ENCODE measurements around the gene TUBA1C. TPM values are rescaled to one million over a fixed set of nuclear protein-coding genes. Genes with fewer than 3 reads are reported as not detected.

TUBA1C gene
- total and polyA plus RNA-seq, 9 of the 15 experiments (the other 6 are each of a cell fraction or from before 2014, with no cell fraction given): 755 to 3,012 (median 914) TPM

- TF ChIP-seq YY1 (IDR thresholded peaks at IDR 0.05; ENCODE audit: borderline replicate concordance in 1 of 3, control insufficient read depth in 1 of 3, extremely low read depth in 1 of 3, insufficient read depth in 3 of 3, insufficient read length in 1 of 3, insufficient replicate concordance in 2 of 3, low read depth in 1 of 3, low read length in 2 of 3) (peak in 2 of 3 experiments; percentile 43 to 62), ZBTB9 (CRISPR knock-in tag; IDR thresholded peaks at IDR 0.05) (no peak), MYC (IDR thresholded peaks at IDR 0.05; ENCODE audit: low read depth, low read length) (peak; percentile 62; the same call in 1 of the 2 replicates), MYC (CRISPR knock-in tag; IDR thresholded peaks at IDR 0.05; ENCODE audit: borderline replicate concordance, low read depth) (no peak), NFE2L1 (tag; IDR thresholded peaks at IDR 0.05; ENCODE audit: borderline replicate concordance, low read depth) (no peak), THRAP3 (IDR thresholded peaks at IDR 0.05; ENCODE audit: borderline replicate concordance) (peak; percentile 15; the same call in 1 of the 2 replicates), SAFB2 (IDR thresholded peaks at IDR 0.05; ENCODE audit: borderline replicate concordance, low read depth, low read length, severe bottlenecking) (no peak), HNRNPH1 (optimal IDR thresholded peaks at IDR 0.05; ENCODE audit: low read depth, low read length) (no peak), LARP7 (IDR thresholded peaks at IDR 0.05) (no peak), GTF2A2 (tag; IDR thresholded peaks at IDR 0.05) (no peak), NFIC (IDR thresholded peaks at IDR 0.05) (peak; percentile 96), ZNF280A (IDR thresholded peaks at IDR 0.05; ENCODE audit: low read depth, partially characterized antibody) (no peak), ZNF140 (CRISPR knock-in tag; IDR thresholded peaks at IDR 0.05) (no peak), ZNF695 (CRISPR knock-in tag; IDR thresholded peaks at IDR 0.05) (0 out of 2 replicates have a peak, but pooled peaks have one; percentile 13), SMARCB1 (IDR thresholded peaks at IDR 0.05; ENCODE audit: insufficient read length, low read depth) (no peak), SNAPC5 (CRISPR knock-in tag; IDR thresholded peaks at IDR 0.05) (no peak), ADNP (tag; IDR thresholded peaks at IDR 0.05) (no peak), COPS2 (conservative IDR thresholded peaks at IDR 0.05) (no peak), BACH1 (tag; IDR thresholded peaks at IDR 0.05) (peak; percentile 46), HES1 (IDR thresholded peaks at IDR 0.05; ENCODE audit: low read depth) (peak; percentile 64; the same call in 1 of the 2 replicates), MBD1 (CRISPR knock-in tag; IDR thresholded peaks at IDR 0.05) (no peak)
Observed at GRCh38 chr12:49232940-49233841, 31.7 kb upstream of the TUBA1C start (continued).

Measured in K562 (cell line).